Keratinocyte (primary cell): ENCODE data around the gene SLFN5.

Experiments
- EZH2 ChIP-seq: IDR thresholded peaks from one replicate; pipeline ENCODE4 v1.6.1; 2012; ENCODE audit warnings: inconsistent platforms, mild to moderate bottlenecking, low read length, moderate library complexity
- TF ChIP-seq, protein P1 (sequence below), 3 experiments: IDR thresholded peaks in 1 of 3; conservative IDR thresholded peaks in 1 of 3; optimal IDR thresholded peaks in 1 of 3; 2 replicates in 2 of 3; 3 replicates in 1 of 3; pipeline versions ENCODE3 to v1.5.1; 2011; ENCODE audit warnings: low read length in 3 of 3, mild to moderate bottlenecking in 3 of 3, moderate library complexity in 2 of 3, control low read depth in 1 of 3, inconsistent platforms in 1 of 3; ENCODE audit not compliant: insufficient read depth in 2 of 3; ENCODE audit errors: extremely low read depth in 1 of 3

DNA sequence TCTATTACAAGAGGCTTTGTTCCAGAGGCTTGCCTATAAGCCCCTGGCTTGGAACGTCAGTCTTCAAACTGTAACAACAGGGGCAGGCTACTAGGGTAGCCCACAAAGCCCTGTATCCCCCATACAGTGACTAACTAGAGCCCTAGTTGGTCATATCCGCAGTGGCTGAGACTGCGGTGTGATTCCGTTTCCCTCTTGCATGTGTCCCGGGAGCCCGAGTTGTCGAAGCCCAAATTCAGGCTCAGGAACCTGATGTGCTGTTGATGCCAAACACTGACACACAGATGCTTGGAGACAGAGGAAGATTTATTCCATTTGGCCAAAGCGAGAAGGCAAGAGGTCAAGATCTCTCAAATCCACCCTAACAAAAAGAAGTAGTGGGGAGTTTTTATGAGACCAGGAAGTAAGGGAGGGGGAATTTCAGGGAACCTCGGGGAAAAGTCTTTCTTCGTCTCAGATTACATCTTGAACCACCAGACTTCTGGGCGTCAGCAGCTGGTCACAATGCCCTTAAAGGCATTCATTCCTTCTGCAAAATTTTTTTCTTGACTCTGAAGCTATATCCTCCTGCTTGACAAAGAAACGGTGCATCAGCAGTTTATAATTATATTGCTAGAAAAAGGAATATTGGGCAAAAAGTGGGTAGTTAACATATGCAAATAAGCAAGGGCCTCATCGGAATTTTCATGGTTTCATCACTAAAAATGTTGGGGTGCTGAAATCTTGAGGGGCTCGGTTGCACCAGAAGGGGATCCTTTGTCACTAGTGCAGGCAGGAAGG is 879 bp downstream of the SLFN5 start:
- TF ChIP-seq, protein P1, sequence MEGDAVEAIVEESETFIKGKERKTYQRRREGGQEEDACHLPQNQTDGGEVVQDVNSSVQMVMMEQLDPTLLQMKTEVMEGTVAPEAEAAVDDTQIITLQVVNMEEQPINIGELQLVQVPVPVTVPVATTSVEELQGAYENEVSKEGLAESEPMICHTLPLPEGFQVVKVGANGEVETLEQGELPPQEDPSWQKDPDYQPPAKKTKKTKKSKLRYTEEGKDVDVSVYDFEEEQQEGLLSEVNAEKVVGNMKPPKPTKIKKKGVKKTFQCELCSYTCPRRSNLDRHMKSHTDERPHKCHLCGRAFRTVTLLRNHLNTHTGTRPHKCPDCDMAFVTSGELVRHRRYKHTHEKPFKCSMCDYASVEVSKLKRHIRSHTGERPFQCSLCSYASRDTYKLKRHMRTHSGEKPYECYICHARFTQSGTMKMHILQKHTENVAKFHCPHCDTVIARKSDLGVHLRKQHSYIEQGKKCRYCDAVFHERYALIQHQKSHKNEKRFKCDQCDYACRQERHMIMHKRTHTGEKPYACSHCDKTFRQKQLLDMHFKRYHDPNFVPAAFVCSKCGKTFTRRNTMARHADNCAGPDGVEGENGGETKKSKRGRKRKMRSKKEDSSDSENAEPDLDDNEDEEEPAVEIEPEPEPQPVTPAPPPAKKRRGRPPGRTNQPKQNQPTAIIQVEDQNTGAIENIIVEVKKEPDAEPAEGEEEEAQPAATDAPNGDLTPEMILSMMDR (optimal IDR thresholded peaks at IDR 0.05 in 1 of 3, IDR thresholded peaks at IDR 0.05 in 1 of 3, conservative IDR thresholded peaks at IDR 0.05 in 1 of 3; ENCODE audit: extremely low read depth in 1 of 3, insufficient read depth in 2 of 3, low read length in 3 of 3): no peak
- TF ChIP-seq EZH2: no peak
